ENCODE results near the gene FAM83B. TPM values are rescaled to one million over a fixed set of nuclear protein-coding genes. Genes with fewer than 3 reads are reported as not detected.

The FAM83B gene
- polyA plus RNA-seq, 2 of the 4 experiments (the other 2 are of a cell fraction), result 0.03 to 0.09 TPM

DNA sequence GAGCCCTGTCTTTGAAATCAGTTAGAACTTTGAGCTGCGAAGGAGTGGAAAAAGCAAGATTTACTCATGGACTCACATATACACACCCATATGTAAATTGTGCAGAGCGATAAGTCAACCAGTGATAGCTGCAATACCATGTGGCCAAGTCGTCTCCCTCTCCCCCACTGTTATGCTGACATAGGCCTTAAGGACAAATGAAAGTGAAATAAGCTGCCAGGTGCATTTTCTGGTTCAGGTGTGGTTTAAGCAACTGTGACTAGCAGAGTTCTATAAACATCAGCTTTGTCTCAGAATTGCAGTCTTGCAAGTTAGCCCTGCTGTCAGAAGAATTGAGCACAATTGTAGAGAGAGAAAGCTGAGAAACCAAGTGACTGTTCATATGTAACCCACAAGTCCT, 9.6 kb downstream of the FAM83B start:
- CTCF ChIA-PET, result no interaction called here

DNA sequence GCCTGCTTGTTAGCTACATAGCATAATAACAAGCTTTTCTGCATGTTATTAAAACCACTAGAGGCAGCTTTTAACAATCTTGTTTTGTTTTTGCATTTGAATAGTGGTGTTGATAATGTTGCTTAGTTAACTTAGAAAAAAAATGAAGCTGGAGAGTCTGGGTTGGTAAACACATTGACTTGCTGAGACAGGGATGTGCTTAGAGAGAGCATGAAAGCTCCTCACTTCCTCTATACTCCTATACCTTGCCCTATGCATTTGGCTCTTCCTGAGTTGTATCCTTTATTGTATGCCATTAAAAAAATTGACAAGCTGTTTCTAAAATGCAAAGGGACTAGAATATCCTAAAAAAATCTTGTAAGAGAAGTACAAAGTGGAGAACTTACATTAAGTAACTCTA, 13.6 kb downstream of the FAM83B start:
- no peak for DNase-seq (ENCODE audit: low read depth in 1 of 2, low spot score in 1 of 2)
- H3K4me2 ChIP-seq, result no peak overlapping the region
- no peak for FAIRE-seq
- ChIA-PET CTCF (no interaction called here), POLR2A (no interaction called here)
- H3K9me3 ChIP-seq, result no peaks in the 10 kb centered on the region
- no peak for ATAC-seq
- no peaks in the 10 kb centered on the region for H3K4me1 ChIP-seq
- no peak overlapping the region for H3K27ac ChIP-seq
- H3K4me3 ChIP-seq, result no peak overlapping the region
- no peak for TF ChIP-seq MYC (IDR thresholded peaks at IDR 0.05; ENCODE audit: borderline replicate concordance, low read length)
- TF ChIP-seq POLR2A (IDR thresholded peaks at IDR 0.05; ENCODE audit: low read length), result no peak
- TF ChIP-seq, protein P1, sequence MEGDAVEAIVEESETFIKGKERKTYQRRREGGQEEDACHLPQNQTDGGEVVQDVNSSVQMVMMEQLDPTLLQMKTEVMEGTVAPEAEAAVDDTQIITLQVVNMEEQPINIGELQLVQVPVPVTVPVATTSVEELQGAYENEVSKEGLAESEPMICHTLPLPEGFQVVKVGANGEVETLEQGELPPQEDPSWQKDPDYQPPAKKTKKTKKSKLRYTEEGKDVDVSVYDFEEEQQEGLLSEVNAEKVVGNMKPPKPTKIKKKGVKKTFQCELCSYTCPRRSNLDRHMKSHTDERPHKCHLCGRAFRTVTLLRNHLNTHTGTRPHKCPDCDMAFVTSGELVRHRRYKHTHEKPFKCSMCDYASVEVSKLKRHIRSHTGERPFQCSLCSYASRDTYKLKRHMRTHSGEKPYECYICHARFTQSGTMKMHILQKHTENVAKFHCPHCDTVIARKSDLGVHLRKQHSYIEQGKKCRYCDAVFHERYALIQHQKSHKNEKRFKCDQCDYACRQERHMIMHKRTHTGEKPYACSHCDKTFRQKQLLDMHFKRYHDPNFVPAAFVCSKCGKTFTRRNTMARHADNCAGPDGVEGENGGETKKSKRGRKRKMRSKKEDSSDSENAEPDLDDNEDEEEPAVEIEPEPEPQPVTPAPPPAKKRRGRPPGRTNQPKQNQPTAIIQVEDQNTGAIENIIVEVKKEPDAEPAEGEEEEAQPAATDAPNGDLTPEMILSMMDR (IDR thresholded peaks at IDR 0.05), result no peak
- TF ChIP-seq RFX5 (IDR thresholded peaks at IDR 0.05), result no peak
- TF ChIP-seq FOSL2 (IDR thresholded peaks at IDR 0.05), result no peak
- TF ChIP-seq FOSL2 (CRISPR knock-in tag; IDR thresholded peaks at IDR 0.05), result no peak
- no peak for TF ChIP-seq CBX8 (IDR thresholded peaks at IDR 0.05)
- TF ChIP-seq, protein P2, sequence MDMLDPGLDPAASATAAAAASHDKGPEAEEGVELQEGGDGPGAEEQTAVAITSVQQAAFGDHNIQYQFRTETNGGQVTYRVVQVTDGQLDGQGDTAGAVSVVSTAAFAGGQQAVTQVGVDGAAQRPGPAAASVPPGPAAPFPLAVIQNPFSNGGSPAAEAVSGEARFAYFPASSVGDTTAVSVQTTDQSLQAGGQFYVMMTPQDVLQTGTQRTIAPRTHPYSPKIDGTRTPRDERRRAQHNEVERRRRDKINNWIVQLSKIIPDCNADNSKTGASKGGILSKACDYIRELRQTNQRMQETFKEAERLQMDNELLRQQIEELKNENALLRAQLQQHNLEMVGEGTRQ (IDR thresholded peaks at IDR 0.05), result no peak
- TF ChIP-seq KDM5A (IDR thresholded peaks at IDR 0.05), result no peak
- no peak for TF ChIP-seq TP53 (CRISPR knock-in tag; IDR thresholded peaks at IDR 0.05)
- TF ChIP-seq HDAC2 (IDR thresholded peaks at IDR 0.05), result no peak
- no peak for TF ChIP-seq HOXA7 (CRISPR knock-in tag; IDR thresholded peaks at IDR 0.05)
- no peak for TF ChIP-seq ZC3H11A (IDR thresholded peaks at IDR 0.05)

More for the DNA sequence above, 9.6 kb downstream of the FAM83B start:
- Histone ChIP-seq H3K9me3 (no peaks in the 10 kb centered on the region), H3K4me3 (no peak overlapping the region), H3K4me2 (no peak overlapping the region), H3K27ac (no peak overlapping the region), H3K4me1 (no peaks in the 10 kb centered on the region)
- no peak for ATAC-seq
- TF ChIP-seq RARB (CRISPR knock-in tag; IDR thresholded peaks at IDR 0.05), result no peak
- TF ChIP-seq, protein P2 (IDR thresholded peaks at IDR 0.05), result no peak
- no peak for TF ChIP-seq CBX2 (IDR thresholded peaks at IDR 0.05; ENCODE audit: borderline replicate concordance, low read depth)
- TF ChIP-seq FOSL2 (IDR thresholded peaks at IDR 0.05), result no peak
- TF ChIP-seq FOSL2 (CRISPR knock-in tag; IDR thresholded peaks at IDR 0.05), result no peak
- TF ChIP-seq NFE2L2 (conservative IDR thresholded peaks at IDR 0.05; ENCODE audit: low read length), result no peak
- no peak for TF ChIP-seq ZC3H11A (IDR thresholded peaks at IDR 0.05)
- no peak for TF ChIP-seq CHD4 (IDR thresholded peaks at IDR 0.05; ENCODE audit: borderline replicate concordance)
- POLR2A ChIA-PET, result no interaction called here
- DNase-seq (ENCODE audit: low read depth in 1 of 2, low spot score in 1 of 2), result no peak
- 55% methylated on average over 3 of the region's 3 CpGs for WGBS (ENCODE audit: missing lambda C conversion rate)
- no peak for FAIRE-seq

DNA sequence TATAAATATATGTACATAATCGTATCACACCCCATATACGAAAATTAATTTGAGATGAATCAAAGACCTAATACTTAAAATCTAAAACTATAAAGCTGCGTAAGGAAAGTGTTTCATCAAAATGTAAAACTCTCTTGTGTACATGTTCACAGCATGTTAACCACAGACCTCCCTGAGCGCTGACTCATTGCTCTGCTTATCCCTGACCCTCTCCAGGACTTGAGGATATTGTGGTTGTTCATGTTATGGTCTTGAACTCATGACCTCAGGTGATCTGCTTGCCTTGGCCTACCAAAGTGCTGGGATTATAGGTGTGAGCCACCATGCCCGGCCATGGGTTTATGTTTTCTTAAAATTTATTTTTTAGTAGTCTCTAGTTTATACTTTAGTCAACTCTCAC, 14.2 kb downstream of the FAM83B start:
- Histone ChIP-seq H3K4me1 (no peaks in the 10 kb centered on the region), H3K4me2 (no peak overlapping the region), H3K27ac (no peak overlapping the region), H3K4me3 (no peak overlapping the region), H3K9me3 (no peaks in the 10 kb centered on the region)
- no peak for TF ChIP-seq NPAS2 (CRISPR knock-in tag; IDR thresholded peaks at IDR 0.05; ENCODE audit: borderline replicate concordance)
- TF ChIP-seq, protein P3, sequence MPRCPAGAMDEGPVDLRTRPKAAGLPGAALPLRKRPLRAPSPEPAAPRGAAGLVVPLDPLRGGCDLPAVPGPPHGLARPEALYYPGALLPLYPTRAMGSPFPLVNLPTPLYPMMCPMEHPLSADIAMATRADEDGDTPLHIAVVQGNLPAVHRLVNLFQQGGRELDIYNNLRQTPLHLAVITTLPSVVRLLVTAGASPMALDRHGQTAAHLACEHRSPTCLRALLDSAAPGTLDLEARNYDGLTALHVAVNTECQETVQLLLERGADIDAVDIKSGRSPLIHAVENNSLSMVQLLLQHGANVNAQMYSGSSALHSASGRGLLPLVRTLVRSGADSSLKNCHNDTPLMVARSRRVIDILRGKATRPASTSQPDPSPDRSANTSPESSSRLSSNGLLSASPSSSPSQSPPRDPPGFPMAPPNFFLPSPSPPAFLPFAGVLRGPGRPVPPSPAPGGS (IDR thresholded peaks at IDR 0.05), result no peak
- TF ChIP-seq POLR2AphosphoS2 (conservative IDR thresholded peaks at IDR 0.05; ENCODE audit: low read length), result no peak
- ATAC-seq (no peak), DNase-seq (ENCODE audit: low read depth in 1 of 2, low spot score in 1 of 2) (no peak), FAIRE-seq (no peak)
- POLR2A ChIA-PET, result no interaction called here
- CTCF ChIA-PET, result no interaction called here
- WGBS (ENCODE audit: missing lambda C conversion rate), result 56% methylated on average over 5 of the region's 5 CpGs

Data from A549 (cell line).